Keratinocyte (primary cell): Measurements from ENCODE around the gene TOR3A.

Experiments
- EZH2 ChIP-seq: IDR thresholded peaks from one replicate; pipeline ENCODE4 v1.6.1; 2012; ENCODE audit warnings: inconsistent platforms, mild to moderate bottlenecking, low read length, moderate library complexity
- TF ChIP-seq, protein P1 (sequence below), 3 experiments: IDR thresholded peaks in 1 of 3; conservative IDR thresholded peaks in 1 of 3; optimal IDR thresholded peaks in 1 of 3; 2 replicates in 2 of 3; 3 replicates in 1 of 3; pipeline versions ENCODE3 to v1.5.1; 2011; ENCODE audit warnings: low read length in 3 of 3, mild to moderate bottlenecking in 3 of 3, moderate library complexity in 2 of 3, control low read depth in 1 of 3, inconsistent platforms in 1 of 3; ENCODE audit not compliant: insufficient read depth in 2 of 3; ENCODE audit errors: extremely low read depth in 1 of 3

DNA sequence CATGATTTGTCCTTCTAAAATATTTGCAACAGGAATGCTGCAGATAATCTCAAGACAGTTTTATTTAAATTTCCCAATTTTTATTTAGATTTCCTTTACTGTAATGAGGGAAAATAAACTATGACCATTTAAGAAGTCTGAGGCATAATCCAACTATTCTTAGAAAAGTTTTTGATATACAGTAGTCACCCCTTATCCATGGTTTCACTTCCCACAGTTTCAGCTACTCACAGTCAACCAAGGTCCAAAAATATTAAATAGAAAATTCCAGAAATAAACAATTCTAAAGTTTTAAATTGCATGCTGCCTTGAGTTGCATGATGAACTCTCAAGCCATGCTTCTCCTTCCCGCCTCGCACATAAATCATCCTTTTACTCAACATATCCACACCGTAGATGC lies 33.3 kb downstream of the TOR3A start:
- TF ChIP-seq EZH2: no peak
- TF ChIP-seq, protein P1, sequence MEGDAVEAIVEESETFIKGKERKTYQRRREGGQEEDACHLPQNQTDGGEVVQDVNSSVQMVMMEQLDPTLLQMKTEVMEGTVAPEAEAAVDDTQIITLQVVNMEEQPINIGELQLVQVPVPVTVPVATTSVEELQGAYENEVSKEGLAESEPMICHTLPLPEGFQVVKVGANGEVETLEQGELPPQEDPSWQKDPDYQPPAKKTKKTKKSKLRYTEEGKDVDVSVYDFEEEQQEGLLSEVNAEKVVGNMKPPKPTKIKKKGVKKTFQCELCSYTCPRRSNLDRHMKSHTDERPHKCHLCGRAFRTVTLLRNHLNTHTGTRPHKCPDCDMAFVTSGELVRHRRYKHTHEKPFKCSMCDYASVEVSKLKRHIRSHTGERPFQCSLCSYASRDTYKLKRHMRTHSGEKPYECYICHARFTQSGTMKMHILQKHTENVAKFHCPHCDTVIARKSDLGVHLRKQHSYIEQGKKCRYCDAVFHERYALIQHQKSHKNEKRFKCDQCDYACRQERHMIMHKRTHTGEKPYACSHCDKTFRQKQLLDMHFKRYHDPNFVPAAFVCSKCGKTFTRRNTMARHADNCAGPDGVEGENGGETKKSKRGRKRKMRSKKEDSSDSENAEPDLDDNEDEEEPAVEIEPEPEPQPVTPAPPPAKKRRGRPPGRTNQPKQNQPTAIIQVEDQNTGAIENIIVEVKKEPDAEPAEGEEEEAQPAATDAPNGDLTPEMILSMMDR (optimal IDR thresholded peaks at IDR 0.05 in 1 of 3, IDR thresholded peaks at IDR 0.05 in 1 of 3, conservative IDR thresholded peaks at IDR 0.05 in 1 of 3; ENCODE audit: extremely low read depth in 1 of 3, insufficient read depth in 2 of 3, low read length in 3 of 3): no peak
